ENCODE measurements around the gene MOSPD3.

DNA sequence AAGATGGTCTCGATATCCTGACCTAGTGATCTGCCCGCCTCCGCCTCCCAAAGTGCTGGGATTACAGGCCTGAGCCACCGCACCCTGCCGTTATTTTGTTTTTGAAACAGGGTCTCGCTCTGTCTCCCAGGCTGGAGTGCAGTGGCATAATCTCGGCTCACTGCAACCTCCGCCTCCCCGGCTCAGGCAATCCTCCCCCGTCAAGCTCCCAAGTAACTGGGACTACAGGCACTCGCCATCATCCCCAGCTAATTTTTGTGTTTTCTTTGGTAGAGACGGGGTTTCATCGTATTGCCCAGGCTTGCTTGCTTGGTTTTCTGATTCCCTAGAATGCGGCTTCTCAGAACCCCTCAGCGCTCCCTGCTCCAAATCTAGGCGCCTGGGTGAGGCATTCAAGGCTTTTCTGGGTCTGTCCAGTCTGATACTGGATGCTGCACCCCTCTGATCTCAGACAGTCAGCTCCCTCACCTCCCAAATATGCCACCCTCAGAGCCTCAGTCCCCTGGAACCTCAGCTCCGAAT lies 27.7 kb downstream of the MOSPD3 start:
- TF ChIP-seq, protein P1, sequence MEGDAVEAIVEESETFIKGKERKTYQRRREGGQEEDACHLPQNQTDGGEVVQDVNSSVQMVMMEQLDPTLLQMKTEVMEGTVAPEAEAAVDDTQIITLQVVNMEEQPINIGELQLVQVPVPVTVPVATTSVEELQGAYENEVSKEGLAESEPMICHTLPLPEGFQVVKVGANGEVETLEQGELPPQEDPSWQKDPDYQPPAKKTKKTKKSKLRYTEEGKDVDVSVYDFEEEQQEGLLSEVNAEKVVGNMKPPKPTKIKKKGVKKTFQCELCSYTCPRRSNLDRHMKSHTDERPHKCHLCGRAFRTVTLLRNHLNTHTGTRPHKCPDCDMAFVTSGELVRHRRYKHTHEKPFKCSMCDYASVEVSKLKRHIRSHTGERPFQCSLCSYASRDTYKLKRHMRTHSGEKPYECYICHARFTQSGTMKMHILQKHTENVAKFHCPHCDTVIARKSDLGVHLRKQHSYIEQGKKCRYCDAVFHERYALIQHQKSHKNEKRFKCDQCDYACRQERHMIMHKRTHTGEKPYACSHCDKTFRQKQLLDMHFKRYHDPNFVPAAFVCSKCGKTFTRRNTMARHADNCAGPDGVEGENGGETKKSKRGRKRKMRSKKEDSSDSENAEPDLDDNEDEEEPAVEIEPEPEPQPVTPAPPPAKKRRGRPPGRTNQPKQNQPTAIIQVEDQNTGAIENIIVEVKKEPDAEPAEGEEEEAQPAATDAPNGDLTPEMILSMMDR (IDR thresholded peaks at IDR 0.05; ENCODE audit: insufficient read depth, low read length): no peak
- TF ChIP-seq, protein P2, sequence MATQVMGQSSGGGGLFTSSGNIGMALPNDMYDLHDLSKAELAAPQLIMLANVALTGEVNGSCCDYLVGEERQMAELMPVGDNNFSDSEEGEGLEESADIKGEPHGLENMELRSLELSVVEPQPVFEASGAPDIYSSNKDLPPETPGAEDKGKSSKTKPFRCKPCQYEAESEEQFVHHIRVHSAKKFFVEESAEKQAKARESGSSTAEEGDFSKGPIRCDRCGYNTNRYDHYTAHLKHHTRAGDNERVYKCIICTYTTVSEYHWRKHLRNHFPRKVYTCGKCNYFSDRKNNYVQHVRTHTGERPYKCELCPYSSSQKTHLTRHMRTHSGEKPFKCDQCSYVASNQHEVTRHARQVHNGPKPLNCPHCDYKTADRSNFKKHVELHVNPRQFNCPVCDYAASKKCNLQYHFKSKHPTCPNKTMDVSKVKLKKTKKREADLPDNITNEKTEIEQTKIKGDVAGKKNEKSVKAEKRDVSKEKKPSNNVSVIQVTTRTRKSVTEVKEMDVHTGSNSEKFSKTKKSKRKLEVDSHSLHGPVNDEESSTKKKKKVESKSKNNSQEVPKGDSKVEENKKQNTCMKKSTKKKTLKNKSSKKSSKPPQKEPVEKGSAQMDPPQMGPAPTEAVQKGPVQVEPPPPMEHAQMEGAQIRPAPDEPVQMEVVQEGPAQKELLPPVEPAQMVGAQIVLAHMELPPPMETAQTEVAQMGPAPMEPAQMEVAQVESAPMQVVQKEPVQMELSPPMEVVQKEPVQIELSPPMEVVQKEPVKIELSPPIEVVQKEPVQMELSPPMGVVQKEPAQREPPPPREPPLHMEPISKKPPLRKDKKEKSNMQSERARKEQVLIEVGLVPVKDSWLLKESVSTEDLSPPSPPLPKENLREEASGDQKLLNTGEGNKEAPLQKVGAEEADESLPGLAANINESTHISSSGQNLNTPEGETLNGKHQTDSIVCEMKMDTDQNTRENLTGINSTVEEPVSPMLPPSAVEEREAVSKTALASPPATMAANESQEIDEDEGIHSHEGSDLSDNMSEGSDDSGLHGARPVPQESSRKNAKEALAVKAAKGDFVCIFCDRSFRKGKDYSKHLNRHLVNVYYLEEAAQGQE (IDR thresholded peaks at IDR 0.05; ENCODE audit: insufficient replicate concordance, low read depth): no peak
